Measurements from ENCODE around the gene IGF1R. TPM values are rescaled to one million over a fixed set of nuclear protein-coding genes. Genes with fewer than 3 reads are reported as not detected.
A peak's percentile ranks its signal among the peaks of the same experiment; 100 is the strongest.

Gene IGF1R
- total RNA-seq, 1 donor from 2014 or later: 29.2 TPM

DNA sequence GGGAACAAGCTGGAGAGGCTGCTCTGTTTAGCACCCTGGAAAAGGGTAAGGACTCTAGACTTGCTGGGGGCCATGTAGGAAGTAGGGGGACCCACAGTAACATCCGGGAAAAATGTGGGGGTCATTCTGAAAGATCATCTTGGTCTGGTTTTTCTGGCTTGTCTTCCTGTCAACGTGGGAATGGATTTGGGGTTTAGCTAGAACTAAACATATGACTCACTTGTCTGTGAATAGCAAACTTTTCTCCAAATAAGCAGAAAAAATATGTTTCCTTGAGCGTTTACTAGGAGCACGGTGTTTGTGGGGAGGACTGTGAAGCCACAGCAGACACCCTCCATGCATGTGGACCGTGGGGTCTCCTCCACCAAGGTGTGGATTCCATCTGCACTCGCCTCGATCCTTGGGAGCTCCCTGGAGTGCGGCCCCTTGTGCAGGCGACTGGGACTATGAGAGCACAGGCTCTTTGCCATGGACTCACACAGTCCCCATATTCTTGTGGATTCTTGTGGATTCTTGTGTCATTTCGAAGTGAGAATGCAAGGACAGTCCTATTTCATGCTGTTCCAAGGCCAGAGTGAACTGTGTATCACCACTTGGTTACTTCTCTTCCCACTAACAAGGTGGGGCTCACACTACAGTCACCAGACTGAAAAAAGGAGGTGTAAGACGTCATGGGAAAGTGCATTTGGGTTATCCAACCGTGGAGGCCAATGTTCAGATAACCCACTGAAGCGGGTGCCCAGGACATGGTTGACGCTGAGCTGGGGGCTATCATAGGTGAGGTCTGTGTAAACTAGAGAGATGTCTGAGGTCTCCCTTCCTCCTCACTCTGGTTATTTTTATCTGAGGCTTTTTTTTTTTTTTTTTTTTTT, 333.7 kb downstream of the IGF1R start:
- DNase-seq (ENCODE audit: low spot score): no peak

DNA sequence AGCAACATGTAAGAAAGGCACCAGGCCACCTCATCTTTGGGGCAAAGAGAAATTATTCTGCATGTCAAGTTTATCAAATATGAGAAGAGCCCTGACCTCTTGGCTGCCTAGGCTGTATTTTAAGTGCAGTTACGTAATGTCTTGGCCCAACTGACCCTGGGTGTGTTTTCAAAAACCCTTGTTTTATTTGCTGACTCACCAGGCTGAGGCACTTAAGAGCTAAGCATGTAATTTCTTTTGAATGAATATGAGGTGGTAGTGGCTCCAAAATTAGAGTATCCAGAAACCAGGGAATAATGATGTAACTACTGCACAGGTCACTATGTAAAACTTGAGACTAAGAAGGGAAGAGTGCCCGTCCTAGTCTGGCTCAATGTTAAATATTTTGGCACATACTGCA, 335.0 kb downstream of the IGF1R start:
- DNase-seq (ENCODE audit: low spot score): no peak

DNA sequence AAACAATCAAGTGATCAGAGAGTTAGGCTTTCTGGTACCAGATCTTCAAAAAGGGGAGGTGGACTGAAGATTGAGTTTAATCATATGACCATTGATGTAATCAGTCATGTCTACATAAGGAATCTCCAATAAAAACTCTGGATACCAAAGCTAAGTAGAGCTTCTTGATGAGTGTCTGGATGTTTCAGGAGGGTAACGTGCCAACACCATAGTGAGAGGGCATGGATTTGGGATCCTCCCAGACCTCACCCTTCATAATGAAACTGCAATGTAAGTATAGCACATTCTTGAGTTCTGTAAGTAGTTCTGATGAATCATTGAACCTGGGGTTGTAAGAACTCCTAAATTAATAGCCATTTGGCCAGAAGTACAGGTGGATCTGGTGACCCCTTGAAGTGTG, 337.9 kb downstream of the IGF1R start:
- DNase-seq (ENCODE audit: low spot score): no peak

DNA sequence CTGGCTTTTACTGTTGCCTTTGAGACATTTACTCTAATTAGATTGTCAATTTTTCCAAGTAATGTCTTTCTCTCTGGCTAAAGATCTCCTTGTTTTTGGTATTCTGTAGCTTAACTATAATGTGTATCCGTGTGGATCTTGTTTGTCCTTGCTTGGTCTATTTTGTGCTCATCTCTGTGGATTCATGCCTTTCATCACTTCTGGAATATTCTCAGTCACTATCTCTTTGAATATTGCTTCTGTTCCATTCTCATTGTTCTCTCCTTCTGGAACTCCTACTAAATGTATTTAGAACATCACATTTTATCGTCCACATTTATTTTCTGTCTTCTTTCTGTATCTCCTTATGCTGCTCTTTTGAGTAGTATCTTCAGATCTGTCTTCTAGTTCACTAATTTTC, 346.6 kb downstream of the IGF1R start:
- DNase-seq (ENCODE audit: low spot score): no peak

DNA sequence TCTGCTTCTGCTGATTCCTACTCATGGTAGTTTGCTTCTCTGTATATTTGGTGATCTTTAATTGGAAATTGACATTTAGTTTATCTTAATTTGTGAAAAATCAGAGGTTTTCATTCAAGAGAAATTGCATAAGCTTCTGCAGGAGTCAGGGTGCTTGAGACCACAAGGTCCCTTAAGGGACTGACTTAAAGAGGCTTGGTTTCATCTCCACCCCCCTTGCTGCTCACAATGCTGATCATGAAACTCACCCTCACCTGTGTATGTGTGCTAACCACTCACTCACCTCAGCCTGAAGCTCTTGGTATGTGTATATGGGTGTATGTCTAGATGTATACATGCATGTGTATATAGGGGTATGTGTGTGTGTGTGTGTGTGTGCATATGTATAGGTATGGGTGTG, 347.8 kb downstream of the IGF1R start:
- DNase-seq (ENCODE audit: low spot score): no peak

DNA sequence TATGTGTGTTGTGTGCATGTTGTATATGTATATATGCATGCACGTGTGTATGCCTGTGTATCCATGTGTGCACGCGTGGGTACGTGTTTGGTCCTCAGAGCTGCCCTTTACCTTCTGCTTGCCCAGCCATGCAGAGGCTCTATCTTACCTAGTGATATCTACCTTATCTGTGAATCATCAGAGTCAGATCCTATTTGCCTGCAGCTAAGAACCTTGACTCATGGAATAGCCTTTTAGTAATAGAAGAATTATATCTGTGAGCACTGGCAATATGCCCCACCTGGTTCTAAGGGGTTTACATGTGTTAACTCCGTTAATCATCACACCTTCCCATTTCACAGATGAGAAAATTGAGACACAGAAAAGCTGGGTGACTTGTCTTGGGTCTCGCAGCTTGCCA, 348.3 kb downstream of the IGF1R start:
- DNase-seq (ENCODE audit: low spot score): no peak

DNA sequence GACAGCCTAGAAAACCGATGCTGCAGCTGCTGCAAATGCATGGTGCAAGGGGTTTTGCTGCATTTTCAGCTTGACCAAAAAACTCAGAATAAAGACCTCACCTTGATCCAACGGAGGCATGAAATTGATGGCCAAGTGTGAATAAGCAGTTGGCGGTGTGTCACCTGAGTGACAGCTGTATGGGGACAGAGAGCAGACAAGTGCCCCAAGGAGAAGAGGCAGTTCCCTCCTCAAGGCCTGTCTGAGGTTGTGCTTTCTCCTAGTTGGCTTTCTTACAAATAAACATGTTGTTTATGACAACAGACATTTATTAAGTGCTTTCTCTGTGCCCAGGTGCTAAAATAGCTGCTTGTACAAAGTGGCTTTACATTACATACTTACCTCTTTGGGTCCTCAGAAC, 349.0 kb downstream of the IGF1R start:
- DNase-seq (ENCODE audit: low spot score): no peak

DNA sequence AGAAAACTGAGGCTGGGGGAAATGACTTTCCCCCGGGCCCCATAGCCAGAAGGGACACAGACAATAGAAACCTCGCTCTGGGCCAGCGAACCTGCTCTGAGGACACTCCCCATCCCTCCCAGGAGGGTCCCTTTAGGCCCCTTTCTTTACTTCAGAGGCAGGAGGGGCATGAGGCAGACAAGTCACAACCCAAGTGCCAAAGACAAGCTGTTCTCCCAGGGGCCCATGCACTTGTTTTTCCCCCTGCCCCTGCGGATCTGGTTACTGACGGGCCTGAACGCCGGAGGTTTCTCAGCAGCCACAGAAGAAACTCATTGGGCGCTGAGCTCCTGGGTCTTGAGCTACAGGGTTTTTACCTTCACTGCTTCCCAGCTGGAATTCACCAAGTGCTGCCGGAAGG, 349.4 kb downstream of the IGF1R start:
- no peak for DNase-seq (ENCODE audit: low spot score)

DNA sequence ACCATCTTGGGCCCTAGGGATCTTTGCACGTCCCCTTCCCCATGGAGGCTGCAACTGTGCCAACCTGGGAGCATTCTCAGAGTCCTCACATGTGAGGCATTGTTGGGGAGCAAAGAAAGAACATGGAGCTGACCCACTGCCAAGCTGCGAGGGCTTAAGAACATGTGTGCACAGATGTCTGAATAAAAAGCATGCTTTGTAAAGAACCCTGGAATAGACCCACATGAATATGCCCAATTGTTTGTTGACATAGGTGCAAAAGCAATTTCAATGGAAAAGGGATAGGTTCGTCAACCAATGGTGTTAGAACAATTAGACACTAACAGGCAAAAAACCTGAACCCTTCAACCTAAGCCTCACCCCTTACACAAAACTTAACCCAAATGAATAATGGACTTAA, 349.9 kb downstream of the IGF1R start:
- DNase-seq (ENCODE audit: low spot score): no peak

DNA sequence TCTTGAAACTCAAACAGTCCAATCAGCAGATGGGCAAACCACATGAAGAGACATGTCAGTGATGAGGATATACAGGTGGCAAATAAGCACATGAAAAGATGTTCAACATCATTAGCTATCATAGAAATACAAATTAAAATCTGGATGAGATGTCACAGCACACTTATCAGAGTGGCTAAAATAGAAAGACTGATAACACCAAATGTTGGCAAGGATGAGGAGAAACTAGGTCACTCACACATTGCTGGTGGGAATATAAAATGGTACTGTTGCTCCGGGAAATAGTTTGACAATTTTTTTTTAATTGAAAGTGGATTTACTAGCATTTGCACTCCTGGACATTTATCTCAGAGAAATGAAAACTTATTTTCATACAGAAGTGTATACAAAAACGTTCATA, 350.9 kb downstream of the IGF1R start:
- no peak for DNase-seq (ENCODE audit: low spot score)

DNA sequence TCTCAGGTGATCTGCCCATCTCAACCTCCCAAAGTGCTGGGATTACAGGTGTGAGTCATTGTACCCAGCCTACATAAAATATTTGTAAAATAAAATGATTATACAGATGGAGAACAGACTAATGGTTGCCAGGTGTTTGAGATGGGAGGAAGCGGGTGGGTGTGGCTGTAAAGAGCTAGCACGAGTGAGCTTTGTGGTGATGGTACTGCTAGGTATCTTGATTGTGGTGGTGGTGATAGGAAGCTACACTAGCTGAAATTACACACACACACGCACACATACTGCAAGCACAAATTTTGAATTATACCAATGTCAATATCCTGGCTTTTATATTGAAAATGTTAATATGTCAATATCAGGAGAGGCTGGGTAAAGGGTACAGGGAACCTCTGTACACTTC, 353.9 kb downstream of the IGF1R start:
- DNase-seq (ENCODE audit: low spot score): peak; percentile 9

DNA sequence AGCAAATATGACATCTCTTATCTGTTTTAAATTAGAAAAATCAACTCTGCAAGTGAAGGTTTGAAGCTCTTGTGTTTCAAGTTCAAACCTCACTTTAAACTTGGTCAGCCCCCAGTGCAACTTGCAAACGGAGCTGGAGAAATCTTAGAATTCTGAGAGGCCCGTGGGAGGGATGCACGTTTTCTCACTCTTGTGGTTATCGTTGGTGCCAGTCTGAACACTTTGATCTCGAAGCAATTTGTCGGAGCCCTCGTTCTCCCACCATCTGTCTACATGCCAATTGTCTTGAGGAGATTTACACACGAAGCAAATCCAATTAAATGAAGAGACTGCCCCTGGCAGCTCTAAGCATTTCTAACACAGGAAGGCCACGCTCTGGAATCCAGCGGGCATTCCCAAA, 355.0 kb downstream of the IGF1R start:
- DNase-seq (ENCODE audit: low spot score): peak; percentile 1

DNA sequence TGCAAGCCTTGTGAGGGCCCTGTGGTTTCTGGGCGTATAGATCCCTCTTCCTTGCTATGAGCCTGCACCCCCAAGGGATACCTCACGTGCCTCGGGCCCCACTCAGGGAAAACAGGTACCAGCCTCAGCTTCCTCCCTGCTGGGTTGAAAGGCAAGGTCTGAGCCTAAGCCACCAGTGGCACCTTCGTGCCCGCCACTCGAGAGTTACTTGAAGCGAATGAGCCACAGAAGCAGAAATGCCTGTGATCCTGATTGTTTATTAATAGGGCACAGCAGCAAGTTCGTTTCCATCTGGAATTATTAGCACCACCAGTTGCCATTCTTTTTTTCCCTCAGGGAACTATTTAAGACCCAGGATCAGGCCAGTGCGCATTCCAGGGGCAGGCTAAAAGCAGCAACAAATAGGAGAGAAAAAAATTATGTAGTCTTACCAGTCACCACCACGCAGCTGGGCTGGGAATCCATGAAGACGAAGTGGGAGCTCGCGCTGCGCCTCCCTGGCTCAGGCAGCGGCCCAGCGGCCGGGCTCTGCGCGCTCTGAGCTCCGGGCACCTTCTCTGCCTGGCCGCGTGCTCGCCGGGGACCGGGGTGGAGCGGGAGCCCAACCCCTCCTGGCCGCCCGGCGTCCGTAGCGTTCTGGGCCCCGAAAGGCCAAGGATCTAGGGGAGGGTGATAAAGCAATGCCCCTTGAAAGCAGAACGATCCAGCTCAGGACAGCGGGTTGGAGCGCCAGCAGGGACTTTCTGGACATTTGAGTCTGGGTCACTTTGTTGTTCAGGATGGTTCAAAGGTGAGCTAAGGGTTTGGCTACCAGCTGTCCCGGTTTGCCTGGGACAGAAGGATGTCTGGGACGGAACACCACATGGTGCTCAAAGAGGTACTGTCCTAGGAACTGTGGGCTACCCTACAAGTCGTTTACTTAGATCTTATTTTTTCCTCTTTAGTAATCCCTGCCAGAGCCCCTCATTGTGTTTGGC, 356.9 kb downstream of the IGF1R start:
- DNase-seq (ENCODE audit: low spot score): peak; percentile 85

DNA sequence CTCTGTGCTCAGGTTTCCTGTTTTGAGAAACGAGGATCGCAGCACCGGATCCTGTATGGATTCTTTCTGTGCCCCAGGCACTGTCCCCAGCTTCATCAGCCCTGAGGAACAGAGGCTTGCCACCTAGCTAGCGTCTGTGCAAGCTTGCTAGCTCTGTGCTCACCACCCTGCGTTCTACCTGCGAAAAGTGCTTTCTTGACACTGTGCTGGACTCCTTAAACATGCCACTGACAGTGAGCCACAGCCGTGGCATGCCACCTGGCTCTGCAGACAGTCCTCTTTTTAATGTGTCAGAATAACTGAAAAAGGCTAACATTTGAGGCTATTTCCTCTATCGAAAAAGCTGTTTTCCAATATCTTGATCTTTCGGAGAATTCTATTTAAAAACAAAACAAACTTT, 357.8 kb downstream of the IGF1R start:
- DNase-seq (ENCODE audit: low spot score): peak; percentile 18

DNA sequence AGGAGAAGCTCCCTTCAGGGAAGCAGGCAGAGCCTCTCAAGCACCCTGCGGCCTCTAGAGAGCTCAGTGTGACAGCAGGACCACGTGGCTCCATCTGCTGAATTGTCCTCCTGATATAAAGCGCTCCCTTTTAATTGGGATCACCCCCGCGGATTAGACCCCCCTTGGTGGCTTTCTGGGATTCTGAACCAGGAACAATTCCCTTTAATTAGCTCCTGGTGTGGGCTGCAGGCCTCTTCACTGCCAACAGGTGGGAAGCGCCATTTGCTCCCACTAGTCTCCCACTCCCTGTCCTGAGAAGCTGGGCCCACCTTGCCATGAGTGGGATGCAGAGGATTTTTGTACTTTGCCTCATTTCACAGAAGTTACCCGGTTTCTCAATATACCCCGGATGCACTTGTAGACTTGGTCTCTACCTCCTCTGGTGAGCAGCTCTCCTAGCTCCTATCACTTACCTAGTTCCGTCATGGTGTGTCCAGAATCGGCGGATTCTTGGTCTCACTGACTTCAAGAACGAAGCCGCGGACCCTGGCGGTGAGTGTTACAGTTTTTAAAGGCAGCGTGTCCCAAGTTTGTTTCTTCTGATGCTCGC, 358.7 kb downstream of the IGF1R start:
- no peak for DNase-seq (ENCODE audit: low spot score)

DNA sequence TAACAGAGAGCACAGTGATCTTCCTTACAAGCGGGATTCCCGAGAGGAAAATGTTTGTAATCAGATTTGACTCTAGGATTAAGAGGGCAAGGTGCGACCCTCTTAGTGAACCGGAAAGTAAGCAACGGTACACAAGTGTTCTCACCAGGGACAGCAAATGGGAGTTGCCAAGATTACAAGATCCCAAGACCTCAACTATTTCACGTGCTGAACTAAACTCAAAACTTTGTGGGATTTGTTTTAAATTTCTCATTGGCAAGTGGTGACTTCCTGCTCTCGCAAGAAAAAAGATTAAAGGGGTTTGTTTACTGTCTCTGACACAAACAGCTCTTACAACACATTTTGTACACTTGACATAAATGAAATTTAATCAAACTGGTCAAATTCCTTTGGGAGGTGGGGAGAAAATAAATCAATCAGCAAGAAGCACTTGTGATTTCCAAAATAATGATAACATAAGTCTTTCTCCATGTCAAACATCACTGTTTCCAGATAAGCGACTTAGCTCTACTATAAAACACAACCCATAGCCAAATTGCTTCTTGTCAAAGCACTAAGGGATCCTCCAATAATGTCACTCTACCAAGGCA, 361.5 kb downstream of the IGF1R start:
- DNase-seq (ENCODE audit: low spot score): no peak

DNA sequence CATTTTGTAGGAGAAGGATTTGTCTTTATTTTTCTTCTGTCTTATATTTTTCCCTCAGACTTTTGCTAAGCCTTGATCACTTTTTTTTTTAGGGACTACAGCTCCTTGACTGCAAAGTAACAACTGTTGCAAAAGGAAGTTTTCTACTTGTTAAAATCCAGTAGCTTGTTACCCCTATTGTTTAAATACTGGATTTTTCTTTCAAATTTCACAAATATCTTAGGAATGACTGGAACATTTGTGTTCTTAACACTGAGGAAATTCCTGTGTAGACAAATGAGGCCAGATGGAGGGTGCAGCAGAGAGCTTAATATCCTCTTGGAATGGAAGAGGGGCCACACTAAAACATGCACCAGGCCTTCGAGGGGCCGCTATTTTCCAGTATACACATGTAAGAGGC, 362.4 kb downstream of the IGF1R start:
- no peak for DNase-seq (ENCODE audit: low spot score)

Data from mesenteric fat pad (tissue), 1 donor.